Hematopoietic multipotent progenitor cell treated with erythropoietin and hydrocortisone succinate and interleukin-3 and kit ligand, for 6 days (in vitro differentiated cells): Measurements from ENCODE around the gene LEFTY1.
A peak's percentile ranks its signal among the peaks of the same experiment; 100 is the strongest.

Source experiments
- DNase-seq: peaks from one replicate; pipeline ENCODE4 v3.0.0-alpha.2; 2015

LEFTY1 gene

GRCh38 chr1:225871359-225872074 is 17.4 kb downstream of the LEFTY1 start:
- peak; percentile 68 for DNase-seq

- DNase-seq, result no peak
Measured at GRCh38 chr1:225870911-225871310, 18.0 kb downstream of the LEFTY1 start.

GRCh38 chr1:225868631-225869330 is 20.2 kb downstream of the LEFTY1 start:
- DNase-seq, result no peak

- no peak for DNase-seq
Measured at GRCh38 chr1:225866981-225867380, 22.0 kb downstream of the LEFTY1 start.

GRCh38 chr1:225866061-225866837 is 22.7 kb downstream of the LEFTY1 start:
- DNase-seq, result peak; percentile 79

- no peak for DNase-seq
Measured at GRCh38 chr1:225865514-225865913, 23.4 kb downstream of the LEFTY1 start.

- DNase-seq, result no peak
Measured at GRCh38 chr1:225863167-225863566, 25.8 kb downstream of the LEFTY1 start.

GRCh38 chr1:225862581-225862950 is 26.4 kb downstream of the LEFTY1 start:
- no peak for DNase-seq

- no peak for DNase-seq
Measured at GRCh38 chr1:225861834-225862580, 26.9 kb downstream of the LEFTY1 start.

GRCh38 chr1:225860876-225861441 is 28.0 kb downstream of the LEFTY1 start:
- DNase-seq, result no peak

GRCh38 chr1:225860107-225860506 is 28.8 kb downstream of the LEFTY1 start:
- DNase-seq, result no peak

- DNase-seq, result no peak
Measured at GRCh38 chr1:225859151-225859550, 29.8 kb downstream of the LEFTY1 start.

GRCh38 chr1:225857256-225857655 is 31.7 kb downstream of the LEFTY1 start:
- DNase-seq, result no peak

- DNase-seq, result no peak
Measured at GRCh38 chr1:225855503-225856300, 33.2 kb downstream of the LEFTY1 start.

GRCh38 chr1:225853441-225853840 is 35.5 kb downstream of the LEFTY1 start:
- no peak for DNase-seq

GRCh38 chr1:225852413-225853124 is 36.4 kb downstream of the LEFTY1 start:
- no peak for DNase-seq

- no peak for DNase-seq
Measured at GRCh38 chr1:225851805-225852204, 37.1 kb downstream of the LEFTY1 start.

GRCh38 chr1:225850370-225850769 is 38.6 kb downstream of the LEFTY1 start:
- DNase-seq, result no peak

- peak; percentile 70 for DNase-seq
Measured at GRCh38 chr1:225849925-225850324, 39.0 kb downstream of the LEFTY1 start.

- peak; percentile 64 for DNase-seq
Measured at GRCh38 chr1:225848030-225848955, 40.7 kb downstream of the LEFTY1 start.
